ENCODE data around the gene TPST1.
"Not testable (repeated sequence)": the region's sequence is repeated elsewhere in the genome, so short reads cannot be mapped to it uniquely, and the experiment has no call there.

Gene TPST1

GRCh38 chr7:66297579-66297978 lies 92.4 kb downstream of the TPST1 start:
- DNase-seq, result no peak

DNA sequence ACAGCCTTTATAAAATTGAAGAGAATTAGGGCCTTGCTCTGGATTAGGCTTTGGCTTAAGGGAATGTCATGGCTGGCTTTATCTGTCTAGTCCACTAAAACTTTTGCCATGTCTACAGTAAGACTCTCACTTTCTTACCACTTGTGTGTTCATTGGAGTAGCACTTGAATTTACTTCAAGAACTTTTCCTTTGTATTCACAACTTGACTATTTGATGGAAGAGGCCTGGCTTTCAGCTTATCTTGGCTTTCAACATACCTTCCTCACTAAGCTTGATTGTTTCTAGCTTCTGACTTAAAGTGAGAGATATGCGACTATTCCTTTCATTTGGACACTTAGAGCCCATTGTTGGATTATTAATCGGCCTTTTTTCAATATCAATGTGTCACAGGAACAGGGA lies 96.1 kb downstream of the TPST1 start:
- no peak for DNase-seq

DNA sequence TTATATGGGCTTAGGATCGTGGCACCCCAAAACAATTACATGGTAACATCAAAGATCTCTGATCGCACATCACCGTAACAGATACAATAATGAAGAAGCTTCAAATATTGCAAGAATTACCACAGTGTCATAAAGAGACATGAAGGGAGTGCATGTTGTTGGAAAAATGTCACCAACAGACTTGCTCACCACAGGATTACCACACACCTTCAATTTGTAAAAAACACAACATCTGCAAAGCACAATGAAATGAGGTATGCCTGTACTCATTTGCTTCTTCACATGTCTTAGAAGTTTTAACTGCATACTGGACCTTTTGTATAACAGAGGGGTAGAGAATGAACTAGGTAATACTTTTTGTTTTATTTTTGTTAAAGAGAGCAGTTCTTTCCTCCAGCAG lies 96.6 kb downstream of the TPST1 start:
- no peak for DNase-seq

GRCh38 chr7:66303454-66304155 lies 98.5 kb downstream of the TPST1 start:
- no peak for DNase-seq

DNA sequence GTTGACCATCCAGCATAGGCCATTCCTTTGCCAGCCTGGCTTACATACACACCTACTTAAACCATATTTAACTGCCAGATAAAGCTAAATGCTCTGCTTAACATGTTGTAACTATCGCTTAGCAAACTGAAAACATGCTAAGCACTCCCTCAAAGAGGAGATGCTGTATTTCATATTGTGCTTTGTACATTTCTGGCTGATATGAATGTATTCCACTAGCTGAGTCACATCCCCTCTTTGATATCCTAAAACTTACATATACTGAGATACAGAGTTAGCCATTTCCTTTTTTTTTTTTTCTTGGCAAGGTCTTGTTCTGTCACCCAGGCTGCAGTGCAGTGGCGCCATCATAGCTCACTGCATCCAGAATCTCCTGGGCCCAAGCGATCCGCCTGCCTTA lies 99.4 kb downstream of the TPST1 start:
- no peak for DNase-seq

GRCh38 chr7:66306243-66306642 lies 101.1 kb downstream of the TPST1 start:
- no peak for DNase-seq

DNA sequence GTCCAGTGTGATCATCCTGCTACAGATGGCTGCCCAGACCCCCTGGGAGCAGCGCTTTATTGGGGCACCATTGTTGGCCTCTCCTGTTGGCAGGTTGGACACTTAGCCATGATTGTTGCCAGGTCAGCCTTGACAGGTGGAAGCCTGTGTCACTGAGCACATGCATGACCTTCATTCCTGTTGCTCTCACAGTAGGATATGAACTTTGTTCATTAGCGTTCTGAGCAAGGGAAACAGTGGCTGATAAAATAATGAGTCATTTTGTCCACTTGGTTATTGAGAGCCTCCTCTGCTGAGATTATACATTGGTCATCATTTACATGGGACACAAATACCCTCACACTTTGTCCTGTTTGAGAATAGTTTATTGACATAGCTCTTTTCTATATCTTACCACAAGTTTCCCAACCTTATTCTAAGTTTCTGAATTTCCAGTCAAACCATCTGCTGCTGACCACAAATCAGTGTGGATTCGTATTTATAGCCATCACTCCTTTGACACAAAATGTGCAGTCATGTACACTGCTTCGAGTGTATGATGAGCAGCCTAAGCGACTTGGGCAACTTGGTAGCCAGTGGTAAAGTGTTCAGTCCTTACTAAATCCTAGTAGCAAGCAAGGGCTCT lies 102.6 kb downstream of the TPST1 start:
- no peak for DNase-seq

DNA sequence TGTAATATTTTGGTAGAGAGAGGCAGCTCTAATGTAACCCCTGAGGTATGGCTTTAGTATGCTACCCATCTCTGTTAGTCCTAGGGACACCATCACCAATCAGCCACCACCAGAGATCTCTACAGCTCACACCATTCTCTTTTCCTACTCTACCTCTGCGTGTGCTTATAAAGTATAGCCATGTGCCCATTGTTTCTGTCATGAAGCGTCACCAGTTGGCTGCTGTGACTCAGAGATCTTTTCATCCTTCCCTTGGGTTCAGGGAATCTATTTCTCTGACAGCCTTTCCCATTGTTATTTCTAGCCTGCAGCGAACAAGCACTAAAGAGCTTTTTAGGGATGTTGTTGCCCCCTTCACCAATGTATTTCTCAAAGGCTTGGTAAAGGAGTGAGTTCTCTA lies 103.3 kb downstream of the TPST1 start:
- DNase-seq, result no peak

- no peak for DNase-seq
These were observed 105.5 kb downstream of the TPST1 start for GRCh38 chr7:66310620-66311019.

- no peak for DNase-seq
These were observed 108.9 kb downstream of the TPST1 start for GRCh38 chr7:66313886-66314568.

- no peak for DNase-seq
These were observed 110.1 kb downstream of the TPST1 start for GRCh38 chr7:66315192-66315591.

GRCh38 chr7:66319407-66319979 lies 114.4 kb downstream of the TPST1 start:
- DNase-seq, result no peak

GRCh38 chr7:66321283-66321682 lies 116.1 kb downstream of the TPST1 start:
- no peak for DNase-seq

DNA sequence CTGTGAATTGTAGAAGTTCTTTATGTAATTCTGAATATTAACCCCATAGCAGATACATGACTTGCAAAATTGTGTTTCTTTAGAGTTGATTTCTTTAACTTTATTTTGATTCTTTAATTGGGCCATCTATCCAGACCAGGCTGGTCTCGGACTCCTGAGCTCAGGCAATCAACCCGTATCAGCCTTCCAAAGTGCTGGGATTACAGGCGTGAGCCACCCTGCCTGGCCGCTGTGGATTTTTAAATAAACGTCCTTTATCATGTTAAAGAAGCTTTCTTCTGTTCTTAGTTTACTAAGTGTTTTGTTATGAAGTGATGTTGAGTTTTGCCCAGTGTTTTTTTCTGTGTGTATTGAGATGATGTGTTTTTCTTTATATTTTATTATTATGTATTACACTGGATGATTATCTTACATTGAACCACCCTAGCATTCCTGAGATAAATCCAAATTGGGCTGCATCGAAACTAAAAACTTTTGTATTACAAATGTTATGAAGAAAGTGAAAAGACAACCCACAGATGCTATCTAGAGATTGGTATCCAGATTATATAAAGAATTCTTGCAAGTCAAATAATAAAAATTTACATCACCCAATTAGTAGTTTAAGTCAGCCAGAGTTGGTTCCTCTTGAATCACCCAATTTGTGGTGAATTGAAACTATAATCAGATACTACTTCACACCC lies 118.1 kb downstream of the TPST1 start:
- no peak for DNase-seq

- not testable (repeated sequence) for DNase-seq
These were observed 119.9 kb downstream of the TPST1 start for GRCh38 chr7:66324985-66325384.

DNA sequence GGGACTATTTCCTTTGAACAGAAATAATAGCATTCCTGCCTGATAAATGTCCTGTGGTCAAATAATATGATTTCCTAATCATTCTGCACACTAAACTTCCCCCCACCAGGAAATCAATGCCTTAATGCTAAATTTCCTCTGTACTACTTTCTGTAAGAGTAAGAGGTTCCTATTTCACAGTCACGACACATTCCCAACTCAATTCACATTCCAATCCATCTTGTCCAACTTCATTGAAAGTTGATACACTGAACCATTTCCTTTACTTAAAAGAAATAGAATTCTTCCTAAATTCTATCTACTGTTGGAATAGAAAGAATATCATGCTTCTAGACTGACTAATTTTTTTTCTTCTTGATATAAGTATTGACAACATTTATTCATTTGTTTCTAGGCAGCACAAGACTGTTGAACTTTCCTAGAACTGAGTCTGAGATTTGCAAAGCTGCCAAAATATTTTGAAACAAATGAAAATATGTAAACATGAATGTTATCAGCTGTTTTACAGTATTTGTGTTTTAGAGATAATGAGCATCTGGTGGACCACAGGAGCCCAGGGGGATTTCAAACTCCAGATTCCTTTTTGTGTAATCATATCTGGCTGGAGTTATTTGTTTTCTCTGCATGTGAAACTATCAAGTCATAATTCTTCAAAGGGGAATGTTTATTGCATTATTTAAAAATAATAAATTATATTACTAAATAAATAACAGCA lies 121.5 kb downstream of the TPST1 start:
- no peak for DNase-seq

GRCh38 chr7:66330961-66331360 lies 125.8 kb downstream of the TPST1 start:
- no peak for DNase-seq

DNA sequence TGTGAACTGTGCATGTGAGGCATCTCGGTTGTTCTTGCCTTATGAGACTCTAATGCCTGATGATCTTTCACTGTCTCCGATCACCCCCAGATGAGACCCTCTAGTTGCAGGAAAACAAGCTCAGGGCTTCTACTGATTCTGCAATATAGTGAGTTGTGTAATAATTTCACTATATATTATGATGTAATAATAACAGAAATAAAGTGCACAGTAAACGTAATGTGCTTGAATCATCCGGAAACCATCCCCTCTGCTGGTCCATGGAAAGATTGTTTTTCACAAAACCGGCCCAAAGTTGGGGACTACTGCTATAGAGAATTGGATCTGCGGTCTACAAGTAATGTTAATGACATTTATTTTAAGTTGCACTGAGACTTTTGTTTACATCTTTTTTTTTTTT lies 126.7 kb downstream of the TPST1 start:
- DNase-seq, result no peak

DNA sequence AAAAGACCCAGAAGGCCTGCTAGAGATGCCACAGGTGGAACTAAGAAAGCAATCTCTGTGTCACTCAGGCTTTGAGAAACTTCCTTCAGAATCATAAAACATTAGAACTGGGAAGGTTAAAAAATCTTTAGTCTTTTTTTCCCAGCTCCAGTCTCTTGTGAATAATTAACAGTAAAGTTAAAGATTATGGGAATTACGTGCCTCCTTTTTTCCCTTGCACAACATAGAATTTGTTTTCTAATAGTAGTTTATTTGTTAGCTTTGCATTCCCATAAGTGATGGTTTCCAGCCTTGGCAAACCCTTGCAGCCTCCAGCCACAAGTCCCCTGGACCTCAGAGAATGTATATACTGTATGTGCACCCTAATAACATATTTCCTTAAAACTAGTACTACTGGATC lies 128.3 kb downstream of the TPST1 start:
- no peak for DNase-seq

- DNase-seq, result no peak
These were observed 130.2 kb downstream of the TPST1 start for GRCh38 chr7:66335318-66335717.

- no peak for DNase-seq
These were observed 131.6 kb downstream of the TPST1 start for GRCh38 chr7:66336760-66337159.

- DNase-seq, result no peak
These were observed 134.0 kb downstream of the TPST1 start for GRCh38 chr7:66339141-66339540.

DNA sequence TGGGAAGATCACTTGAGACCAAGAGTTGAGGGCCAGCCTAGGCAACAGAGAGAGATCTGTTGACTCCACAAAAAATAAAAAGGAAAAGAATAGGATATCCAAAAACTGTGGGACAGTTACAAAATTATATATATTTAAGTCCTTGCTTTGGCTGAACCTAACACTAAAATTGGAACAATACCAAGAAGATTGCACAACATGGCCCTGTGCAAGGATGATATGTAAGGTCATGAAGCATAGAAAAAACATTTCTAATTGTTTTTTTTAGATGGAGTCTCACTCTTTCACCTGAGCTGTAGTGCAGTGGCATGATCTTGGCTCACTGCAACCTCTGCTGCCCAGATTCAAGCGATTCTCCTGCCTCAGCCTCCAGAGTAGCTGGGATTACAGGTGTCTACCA lies 139.0 kb downstream of the TPST1 start:
- DNase-seq, result no peak

Measured in stimulated activated CD4-positive, alpha-beta T cell treated with anti-CD3 and anti-CD28 coated beads, Interleukin-2, amount 100 ng/mL, for 48 hours (primary cell).